CD14-positive monocyte (primary cell): ENCODE measurements around the gene PPFIA3. TPM values are rescaled to one million over a fixed set of nuclear protein-coding genes. Genes with fewer than 3 reads are reported as not detected.
A peak's percentile ranks its signal among the peaks of the same experiment; 100 is the strongest.

ENCODE experiments used
- DNase-seq, 3 donors: peaks; one replicate each; pipeline ENCODE4 v3.0.0-alpha.2; 2011 to 2022
- H2AFZ ChIP-seq: 2 replicates; pipeline ENCODE4 v1.6.0; 2012; ENCODE audit warnings: mild to moderate bottlenecking, low read depth, low read length, inconsistent platforms; ENCODE audit not compliant: insufficient read depth, poor library complexity, severe bottlenecking
- H3K27ac ChIP-seq, 2 donors: 1 replicate in 1 of 2; 2 replicates in 1 of 2; pipeline ENCODE4 v1.5.1; 2012 to 2013; ENCODE audit warnings: low read length in 2 of 2, control low read depth in 1 of 2, inconsistent platforms in 1 of 2, low read depth in 1 of 2, mild to moderate bottlenecking in 1 of 2
- H3K27me3 ChIP-seq, 2 donors: one replicate each; pipeline versions ENCODE4 v1.6.0 to v1.6.1; 2011 to 2013; ENCODE audit warnings: low read length in 2 of 2; ENCODE audit not compliant: control insufficient read depth in 2 of 2, insufficient read depth in 2 of 2
- H3K36me3 ChIP-seq, 2 donors: replicated peaks in 1 of 2; 1 replicate in 1 of 2; 2 replicates in 1 of 2; pipeline versions ENCODE4 v1.5.1 to v1.6.1; 2012 to 2013; ENCODE audit warnings: low read length in 2 of 2, control low read depth in 1 of 2, inconsistent platforms in 1 of 2, mild to moderate bottlenecking in 1 of 2; ENCODE audit not compliant: insufficient read depth in 2 of 2, control insufficient read depth in 1 of 2
- H3K4me1 ChIP-seq, 2 donors: 1 replicate in 1 of 2; 2 replicates in 1 of 2; pipeline versions ENCODE4 v1.5.1 to v1.6.1; 2012 to 2013; ENCODE audit warnings: low read length in 2 of 2, control low read depth in 1 of 2, inconsistent platforms in 1 of 2, mild to moderate bottlenecking in 1 of 2, moderate library complexity in 1 of 2; ENCODE audit not compliant: insufficient read depth in 2 of 2, control insufficient read depth in 1 of 2
- H3K4me2 ChIP-seq: replicated peaks from 2 replicates; pipeline ENCODE3; 2012; ENCODE audit warnings: low read length, moderate library complexity, mild to moderate bottlenecking; ENCODE audit not compliant: poor library complexity, severe bottlenecking; ENCODE audit errors: extremely low read depth
- H3K4me3 ChIP-seq, 3 experiments: fragments of 200-600 bp in 1 of 3; sonication (generic) in 1 of 3; replicated peaks in 1 of 3; 1 replicate in 2 of 3; 2 replicates in 1 of 3; pipeline ENCODE4 v1.5.1; 2011 to 2013; ENCODE audit warnings: low read length in 3 of 3, mild to moderate bottlenecking in 3 of 3, control low read depth in 2 of 3, low read depth in 2 of 3, inconsistent platforms in 1 of 3, moderate library complexity in 1 of 3
- H3K79me2 ChIP-seq: 2 replicates; pipeline ENCODE4 v1.6.0; 2012; ENCODE audit warnings: mild to moderate bottlenecking, control low read depth, inconsistent platforms, low read length, moderate library complexity; ENCODE audit not compliant: insufficient read depth
- H3K9ac ChIP-seq: 2 replicates; pipeline ENCODE4 v1.6.0; 2017; ENCODE audit warnings: low read length, mild to moderate bottlenecking; ENCODE audit not compliant: insufficient read depth, poor library complexity, severe bottlenecking
- H3K9me3 ChIP-seq, 2 donors: replicated peaks in 1 of 2; 1 replicate in 1 of 2; 2 replicates in 1 of 2; pipeline versions ENCODE4 v1.5.1 to v1.6.1; 2012 to 2013; ENCODE audit warnings: low read length in 2 of 2, control low read depth in 1 of 2; ENCODE audit not compliant: control insufficient read depth in 1 of 2, insufficient read depth in 1 of 2
- H4K20me1 ChIP-seq: 2 replicates; pipeline ENCODE4 v1.6.0; 2012; ENCODE audit warnings: mild to moderate bottlenecking, low read length, control low read depth, moderate library complexity; ENCODE audit not compliant: insufficient read depth
- H3K27ac Mint-ChIP-seq, 7 donors: one replicate each; pipeline ENCODE4 v1.8.0; 2020; ENCODE audit warnings: mild to moderate bottlenecking in 7 of 7, mixed read lengths in 7 of 7, moderate library complexity in 6 of 7, inconsistent platforms in 2 of 7
- H3K27me3 Mint-ChIP-seq, 3 donors: one replicate each; pipeline ENCODE4 v1.8.0; 2021 to 2022; ENCODE audit warnings: low read depth in 3 of 3, mild to moderate bottlenecking in 3 of 3, mixed read lengths in 3 of 3, moderate library complexity in 3 of 3, inconsistent platforms in 1 of 3
- H3K36me3 Mint-ChIP-seq, 2 donors: one replicate each; pipeline ENCODE4 v1.8.0; 2020; ENCODE audit warnings: mixed read lengths in 2 of 2, inconsistent platforms in 1 of 2, mild to moderate bottlenecking in 1 of 2
- H3K4me1 Mint-ChIP-seq: one replicate; pipeline ENCODE4 v1.8.0; 2020; ENCODE audit warnings: mild to moderate bottlenecking, mixed read lengths
- H3K4me3 Mint-ChIP-seq, 2 donors: one replicate each; pipeline ENCODE4 v1.8.0; 2020; ENCODE audit warnings: mild to moderate bottlenecking in 2 of 2, mixed read lengths in 2 of 2, moderate library complexity in 1 of 2
- H3K9me3 Mint-ChIP-seq, 7 donors: one replicate each; pipeline ENCODE4 v1.8.0; 2020 to 2022; ENCODE audit warnings: mixed read lengths in 7 of 7, mild to moderate bottlenecking in 6 of 7, moderate library complexity in 6 of 7, inconsistent platforms in 2 of 7
- CTCF ChIP-seq: fragments of 200-600 bp; IDR thresholded peaks from one replicate; pipeline ENCODE4 v1.8.0; 2022; ENCODE audit warnings: antibody characterized with exemption, mild to moderate bottlenecking
- WGBS: methylation state at CpG from one replicate; pipeline ENCODE4 v1.1.5; 2013; ENCODE audit warnings: missing lambda C conversion rate; ENCODE audit not compliant: insufficient coverage; 5-methylcytosine and 5-hydroxymethylcytosine counted together
- intact Hi-C, 2 donors: fragments of 100-400 bp; cut with micrococcal nuclease; formaldehyde crosslinking; loops; one replicate each; pipeline versions ENCODE4 v1.15.0 to v1.15.1; 2023
- polyA plus RNA-seq, 3 donors: library from polyadenylated mRNA; depleted of rRNA in 1 of 3; unstranded in 2 of 3; stranded (reverse) in 1 of 3; fragments of 300-500 nt in 2 of 3; fragments of >200 nt in 1 of 3; fragmentation: Illumina TruSeq in 2 of 3; gene quantifications; 1 replicate in 2 of 3; 2 replicates in 1 of 3; pipeline ENCODE4 v1.2.3, GENCODE V29; 2012 to 2021

PPFIA3 gene
- polyA plus RNA-seq, 3 donors, result 0.43 TPM; not detected in 2

- Histone ChIP-seq H3K79me2 (no peaks in the 10 kb centered on the region), H3K4me1 (peaks cover 34 to 59% of the 10 kb centered on the region in 2 donors), H4K20me1 (no peaks in the 10 kb centered on the region), H3K27me3 (peaks cover 13 to 67% of the 10 kb centered on the region in 2 donors), H3K9me3 (peaks cover 14 to 16% of the 10 kb centered on the region in 2 donors), H3K4me2 (no peak overlapping the region), H2AFZ (no peak overlapping the region), H3K4me3 (no peak overlapping the region), H3K36me3 (no peaks in the 10 kb centered on the region), H3K9ac (no peak overlapping the region), H3K27ac (no peak overlapping the region)
- 87% methylated on average over 5 of the region's 6 CpGs for WGBS
- peaks cover 65 to 92% (median 84%) of the 10 kb centered on the region in 3 donors for H3K27me3 Mint-ChIP-seq
- H3K4me3 Mint-ChIP-seq, result peak overlapping the region in 1 of 2 donors; percentile 49
- peaks cover 0 to 3% of the 10 kb centered on the region in 2 donors for H3K36me3 Mint-ChIP-seq
- no peak for DNase-seq
- no peak overlapping the region for H3K27ac Mint-ChIP-seq
- peaks cover 12 to 27% (median 19%) of the 10 kb centered on the region in 7 donors for H3K9me3 Mint-ChIP-seq
- peaks cover 47% of the 10 kb centered on the region for H3K4me1 Mint-ChIP-seq
- no peak for TF ChIP-seq CTCF
- intact Hi-C loops, result loop anchor here in 1 of 2 donors (5.0 kb wide), 1 partner anchor 53 kb away; no protein-coding TSS in a partner anchor
Measured at GRCh38 chr19:49154279-49154678, 34.9 kb downstream of the PPFIA3 start.

GRCh38 chr19:49155005-49155819 is 35.9 kb downstream of the PPFIA3 start, which contains the start of gene HRC:
Gene HRC, minus strand, starts transcription at chr19:49155396. Its CDS starts 159 bp downstream, at chr19:49155237.
- intact Hi-C loops, result no loop called here

More at GRCh38 chr19:49155005-49155819, 35.9 kb downstream of the PPFIA3 start, which contains the start of gene HRC:
- H3K27ac ChIP-seq, result no peak within 1 kb of the TSS
- no peaks in the 10 kb centered on the region for H4K20me1 ChIP-seq
- H3K4me2 ChIP-seq, result no peak within 1 kb of the TSS
- H3K27me3 ChIP-seq, result peaks cover 13 to 60% of the 10 kb centered on the region in 2 donors
- Mint-ChIP-seq H3K4me3 (peak within 1 kb of the TSS in 1 of 2 donors; percentile 49), H3K27me3 (peaks cover 59 to 90% (median 78%) of the 10 kb centered on the region in 3 donors), H3K27ac (peak within 1 kb of the TSS in 2 of 7 donors; percentile 24 to 42), H3K36me3 (peaks cover 0 to 3% of the 10 kb centered on the region in 2 donors), H3K4me1 (peaks cover 37% of the 10 kb centered on the region), H3K9me3 (peaks cover 12 to 23% (median 16%) of the 10 kb centered on the region in 7 donors)
- no peak within 1 kb of the TSS for H3K9ac ChIP-seq
- TF ChIP-seq CTCF, result no peak
- H3K79me2 ChIP-seq, result no peaks in the 10 kb centered on the region
- H3K4me3 ChIP-seq, result no peak within 1 kb of the TSS
- H2AFZ ChIP-seq, result no peak within 1 kb of the TSS
- peaks cover 25 to 50% of the 10 kb centered on the region in 2 donors for H3K4me1 ChIP-seq
- no peaks in the 10 kb centered on the region for H3K36me3 ChIP-seq
- no peak for DNase-seq
- peaks cover 12 to 14% of the 10 kb centered on the region in 2 donors for H3K9me3 ChIP-seq
- WGBS, result 71% methylated on average over 13 of the region's 19 CpGs
